Neural cell (in vitro differentiated cells): ENCODE results near the gene WDR73. TPM values are rescaled to one million over a fixed set of nuclear protein-coding genes. Genes with fewer than 3 reads are reported as not detected.
"Not testable (repeated sequence)": the region's sequence is repeated elsewhere in the genome, so short reads cannot be mapped to it uniquely, and the experiment has no call there.

Source experiments
- H2AFZ ChIP-seq: fragments of 200-600, 300-800 bp; sonication (generic), shearing (Covaris generic); 2 replicates; pipeline ENCODE4 v1.6.0; 2014; ENCODE audit warnings: low read depth, mild to moderate bottlenecking, antibody characterized with exemption, low read length, moderate library complexity
- H3F3A ChIP-seq: fragments of 200-600 bp; shearing (Covaris generic); 2 replicates; pipeline ENCODE4 v1.6.1; 2016; ENCODE audit warnings: mild to moderate bottlenecking, moderate library complexity, mixed read lengths, antibody characterized with exemption, low read length; ENCODE audit not compliant: insufficient read depth, poor library complexity, severe bottlenecking
- H3K27ac ChIP-seq: fragments of 200-600, 300-800 bp; sonication (generic), shearing (Covaris generic); 2 replicates; pipeline ENCODE4 v1.5.1; 2014; ENCODE audit warnings: mild to moderate bottlenecking, low read length, moderate library complexity
- H3K27me3 ChIP-seq: fragments of 300-800, 200-600 bp; sonication (generic), shearing (Covaris generic); 2 replicates; pipeline ENCODE4 v1.6.0; 2014; ENCODE audit warnings: mild to moderate bottlenecking, low read depth, low read length, moderate library complexity; ENCODE audit not compliant: insufficient read depth
- H3K36me3 ChIP-seq: fragments of 300-800, 200-600 bp; sonication (generic), shearing (Covaris generic); 2 replicates; pipeline ENCODE4 v1.5.1; 2014; ENCODE audit warnings: mild to moderate bottlenecking, antibody characterized with exemption, low read length, moderate library complexity; ENCODE audit not compliant: insufficient read depth
- H3K4me2 ChIP-seq: fragments of 300-800, 200-600 bp; sonication (generic), shearing (Covaris generic); 2 replicates; pipeline ENCODE4 v1.6.0; 2014; ENCODE audit warnings: mild to moderate bottlenecking, low read length
- H3K4me3 ChIP-seq: fragments of 300-800, 200-600 bp; sonication (generic), shearing (Covaris generic); 2 replicates; pipeline ENCODE4 v1.5.1; 2014; ENCODE audit warnings: mild to moderate bottlenecking, low read length, moderate library complexity
- H3K79me2 ChIP-seq: fragments of 200-600 bp; shearing (Covaris generic); replicated peaks from 2 replicates; pipeline ENCODE4 v1.6.0; 2014; ENCODE audit warnings: mild to moderate bottlenecking, low read length, moderate library complexity; ENCODE audit not compliant: insufficient read depth
- H3K9ac ChIP-seq: fragments of 300-800, 200-600 bp; sonication (generic), shearing (Covaris generic); 2 replicates; pipeline ENCODE4 v1.6.1; 2016; ENCODE audit warnings: mild to moderate bottlenecking, low read length, mixed read lengths
- H3K9me2 ChIP-seq: fragments of 200-600 bp; shearing (Covaris generic); 2 replicates; pipeline ENCODE4 v1.6.1; 2016; ENCODE audit warnings: mild to moderate bottlenecking, low read length, mixed read lengths; ENCODE audit not compliant: insufficient read depth
- H3K9me3 ChIP-seq: fragments of 200-600, 300-800 bp; sonication (generic), shearing (Covaris generic); 2 replicates; pipeline ENCODE4 v1.6.1; 2016; ENCODE audit warnings: mild to moderate bottlenecking, mixed run types, low read length, moderate library complexity, mixed read lengths
- H4K20me1 ChIP-seq: fragments of 200-600 bp; shearing (Covaris generic); 2 replicates; pipeline ENCODE4 v1.6.1; 2016; ENCODE audit warnings: mild to moderate bottlenecking, mixed run types; ENCODE audit not compliant: insufficient read depth
- EP300 ChIP-seq: fragments of 450-650 bp; conservative IDR thresholded peaks from 2 replicates; pipeline ENCODE4 v1.6.1; 2014; ENCODE audit warnings: antibody characterized with exemption, mild to moderate bottlenecking, moderate library complexity; ENCODE audit not compliant: poor library complexity, severe bottlenecking
- EZH2 ChIP-seq: fragments of 200-600, 300-800 bp; shearing (Covaris generic), sonication (generic); IDR thresholded peaks from 2 replicates; pipeline ENCODE4 v1.6.1; 2014; ENCODE audit warnings: antibody characterized with exemption, low read length, borderline replicate concordance, mild to moderate bottlenecking; ENCODE audit not compliant: insufficient read depth, poor library complexity, severe bottlenecking
- MXI1 ChIP-seq: fragments of 450-650 bp; conservative IDR thresholded peaks from 2 replicates; pipeline ENCODE4 v1.6.1; 2014; ENCODE audit warnings: antibody characterized with exemption, mild to moderate bottlenecking; ENCODE audit not compliant: poor library complexity, severe bottlenecking
- POLR2AphosphoS5 ChIP-seq: IDR thresholded peaks from 2 replicates; pipeline ENCODE4 v1.6.1; 2012
- RAD21 ChIP-seq: fragments of 450-650 bp; conservative IDR thresholded peaks from 2 replicates; pipeline ENCODE4 v1.6.1; 2014; ENCODE audit warnings: antibody characterized with exemption, mild to moderate bottlenecking, moderate library complexity
- REST ChIP-seq: IDR thresholded peaks from 2 replicates; pipeline ENCODE4 v1.6.1; 2012; ENCODE audit warnings: borderline replicate concordance
- SMC3 ChIP-seq: fragments of 450-650 bp; conservative IDR thresholded peaks from 2 replicates; pipeline ENCODE4 v1.6.1; 2014; ENCODE audit warnings: antibody characterized with exemption, mild to moderate bottlenecking, moderate library complexity; ENCODE audit not compliant: poor library complexity
- TAF1 ChIP-seq: IDR thresholded peaks from 2 replicates; pipeline ENCODE4 v1.6.1; 2012; ENCODE audit warnings: low read depth
- polyA plus RNA-seq: library from polyadenylated mRNA; depleted of rRNA; stranded (reverse); fragments of >200 nt; gene quantifications from 2 replicates; pipeline ENCODE4 v1.2.3, GENCODE V29; 2014
- TF ChIP-seq, protein P1 (sequence below): fragments of 450-650 bp; IDR thresholded peaks from 2 replicates; pipeline ENCODE4 v1.5.1; 2014; ENCODE audit warnings: antibody characterized with exemption, mild to moderate bottlenecking, moderate library complexity; ENCODE audit not compliant: poor library complexity, severe bottlenecking

Gene WDR73
- polyA plus RNA-seq, 1 donor from 2014 or later = 75.4 TPM

DNA sequence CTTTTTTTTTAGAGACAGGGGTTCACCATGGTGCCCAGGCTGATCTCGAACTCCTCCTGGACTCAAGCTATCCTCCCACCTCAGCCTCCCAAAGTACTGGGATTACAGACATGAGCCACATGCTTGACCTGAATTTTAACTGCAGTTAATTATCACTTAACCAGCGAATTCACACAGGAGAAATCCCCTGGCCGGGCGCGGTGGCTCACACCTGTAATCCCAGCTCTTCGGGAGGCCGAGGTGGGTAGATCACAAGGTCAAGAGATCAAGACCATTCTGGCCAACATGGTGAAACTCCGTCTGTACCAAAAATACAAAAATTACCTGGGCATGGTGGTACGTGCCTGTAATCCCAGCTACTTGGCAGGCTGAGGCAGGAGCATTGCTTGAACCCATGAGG, 12.2 kb downstream of the WDR73 start:
- H3F3A ChIP-seq, H3K4me2 ChIP-seq, H3K27me3 ChIP-seq, H3K9me2 ChIP-seq, H4K20me1 ChIP-seq, H3K9me3 ChIP-seq, H3K27ac ChIP-seq, H3K36me3 ChIP-seq, H3K79me2 ChIP-seq, H3K9ac ChIP-seq, H3K4me3 ChIP-seq, H2AFZ ChIP-seq: not testable (repeated sequence)

DNA sequence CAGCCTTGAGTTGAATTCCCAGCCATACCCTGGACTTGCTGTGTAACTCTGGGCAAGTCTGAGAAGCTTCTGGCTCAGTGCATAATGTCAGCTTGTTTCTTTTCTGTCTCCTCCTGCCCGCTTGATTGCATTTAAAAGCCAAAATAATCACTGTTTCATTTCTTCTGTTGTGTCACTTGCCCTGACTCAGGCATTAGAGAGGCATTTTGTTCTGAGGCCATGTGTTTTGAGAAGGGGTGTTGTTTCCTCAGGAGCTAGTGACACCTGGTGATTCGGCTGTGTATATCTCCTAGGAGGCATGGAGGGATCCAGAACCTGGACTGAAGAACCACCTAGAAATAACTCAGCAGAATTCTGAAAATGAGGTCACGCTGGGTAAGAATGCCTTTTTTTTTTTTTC, 16.0 kb downstream of the WDR73 start:
- no peak overlapping the region for H3K27ac ChIP-seq
- H4K20me1 ChIP-seq = no peaks in the 10 kb centered on the region
- H3F3A ChIP-seq = no peaks in the 10 kb centered on the region
- no peak overlapping the region for H2AFZ ChIP-seq
- H3K36me3 ChIP-seq = peaks cover 6% of the 10 kb centered on the region
- no peak overlapping the region for H3K9ac ChIP-seq
- H3K27me3 ChIP-seq = no peaks in the 10 kb centered on the region
- H3K79me2 ChIP-seq = peaks cover 12% of the 10 kb centered on the region
- H3K4me3 ChIP-seq = no peak overlapping the region
- no peaks in the 10 kb centered on the region for H3K9me3 ChIP-seq
- TF ChIP-seq RAD21 (no peak), POLR2AphosphoS5 (no peak), REST (no peak), EP300 (no peak), TAF1 (no peak), MXI1 (no peak), EZH2 (no peak), SMC3 (no peak)
- TF ChIP-seq, protein P1, sequence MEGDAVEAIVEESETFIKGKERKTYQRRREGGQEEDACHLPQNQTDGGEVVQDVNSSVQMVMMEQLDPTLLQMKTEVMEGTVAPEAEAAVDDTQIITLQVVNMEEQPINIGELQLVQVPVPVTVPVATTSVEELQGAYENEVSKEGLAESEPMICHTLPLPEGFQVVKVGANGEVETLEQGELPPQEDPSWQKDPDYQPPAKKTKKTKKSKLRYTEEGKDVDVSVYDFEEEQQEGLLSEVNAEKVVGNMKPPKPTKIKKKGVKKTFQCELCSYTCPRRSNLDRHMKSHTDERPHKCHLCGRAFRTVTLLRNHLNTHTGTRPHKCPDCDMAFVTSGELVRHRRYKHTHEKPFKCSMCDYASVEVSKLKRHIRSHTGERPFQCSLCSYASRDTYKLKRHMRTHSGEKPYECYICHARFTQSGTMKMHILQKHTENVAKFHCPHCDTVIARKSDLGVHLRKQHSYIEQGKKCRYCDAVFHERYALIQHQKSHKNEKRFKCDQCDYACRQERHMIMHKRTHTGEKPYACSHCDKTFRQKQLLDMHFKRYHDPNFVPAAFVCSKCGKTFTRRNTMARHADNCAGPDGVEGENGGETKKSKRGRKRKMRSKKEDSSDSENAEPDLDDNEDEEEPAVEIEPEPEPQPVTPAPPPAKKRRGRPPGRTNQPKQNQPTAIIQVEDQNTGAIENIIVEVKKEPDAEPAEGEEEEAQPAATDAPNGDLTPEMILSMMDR = no peak
- no peak overlapping the region for H3K4me2 ChIP-seq
- H3K9me2 ChIP-seq = no peaks in the 10 kb centered on the region

- no peaks in the 10 kb centered on the region for H3K9me2 ChIP-seq
- peaks cover 20% of the 10 kb centered on the region for H3K79me2 ChIP-seq
- H3K9me3 ChIP-seq = no peaks in the 10 kb centered on the region
- H3K9ac ChIP-seq = peak overlapping the region; percentile 83
- no peaks in the 10 kb centered on the region for H4K20me1 ChIP-seq
- peak overlapping the region; percentile 73 for H3K27ac ChIP-seq
- H3F3A ChIP-seq = no peaks in the 10 kb centered on the region
- peak overlapping the region; percentile 81 for H3K4me3 ChIP-seq
- peak overlapping the region; percentile 66 for H3K4me2 ChIP-seq
- TF ChIP-seq EP300 (no peak), REST (no peak), MXI1 (no peak), POLR2AphosphoS5 (no peak), TAF1 (no peak), EZH2 (no peak), SMC3 (no peak), RAD21 (no peak)
- TF ChIP-seq, protein P1 = no peak
- H3K27me3 ChIP-seq = no peaks in the 10 kb centered on the region
- no peaks in the 10 kb centered on the region for H3K36me3 ChIP-seq
- peak overlapping the region; percentile 19 for H2AFZ ChIP-seq
Observed at GRCh38 chr15:84634228-84634837, 19.8 kb downstream of the WDR73 start.
